CD4-positive, alpha-beta memory T cell (primary cell): Measurements from ENCODE around the gene PHLDB1. TPM values are rescaled to one million over a fixed set of nuclear protein-coding genes. Genes with fewer than 3 reads are reported as not detected.

Source experiments
- CTCF ChIA-PET: fragments of 350-600 bp; sonication (Branson Sonifier 250); formaldehyde crosslinking; loops from one replicate; lab custom pipeline; 2021; ENCODE audit warnings: inconsistent platforms; ENCODE audit not compliant: partially characterized antibody; lab: Charles Lee
- POLR2A ChIA-PET: fragments of 350-600 bp; sonication (Branson Sonifier 250); formaldehyde crosslinking; loops from one replicate; lab custom pipeline; 2021; ENCODE audit not compliant: partially characterized antibody; lab: Charles Lee
- DNase-seq, 5 donors: peaks; one replicate each; pipeline versions ENCODE4 v3.0.0 to v3.0.0-alpha.2; 2020 to 2022; ENCODE audit warnings: mixed read lengths in 1 of 5
- H3K27ac ChIP-seq: one replicate; pipeline ENCODE4 v1.7.0; 2013; ENCODE audit warnings: low read depth, low read length
- H3K27me3 ChIP-seq: 2 replicates; pipeline ENCODE4 v1.7.0; 2013; ENCODE audit warnings: mild to moderate bottlenecking, low read length, moderate library complexity; ENCODE audit not compliant: insufficient read depth
- H3K36me3 ChIP-seq: 2 replicates; pipeline ENCODE4 v1.7.0; 2013; ENCODE audit warnings: mild to moderate bottlenecking, low read length, moderate library complexity; ENCODE audit not compliant: insufficient read depth
- H3K4me1 ChIP-seq: 2 replicates; pipeline ENCODE4 v1.7.0; 2013; ENCODE audit warnings: mild to moderate bottlenecking, low read length, moderate library complexity; ENCODE audit not compliant: insufficient read depth
- H3K4me3 ChIP-seq, 2 donors: one replicate each; pipeline ENCODE4 v1.7.0; 2013; ENCODE audit warnings: low read length in 2 of 2, mild to moderate bottlenecking in 1 of 2
- H3K9me3 ChIP-seq, 2 donors: one replicate each; pipeline ENCODE4 v1.7.0; 2013; ENCODE audit warnings: low read length in 2 of 2, control low read depth in 1 of 2; ENCODE audit not compliant: control insufficient read depth in 1 of 2
- H3K27ac Mint-ChIP-seq, 7 donors: one replicate each; pipeline ENCODE4 v1.8.0; 2020 to 2021; ENCODE audit warnings: mixed read lengths in 7 of 7, mild to moderate bottlenecking in 6 of 7, inconsistent platforms in 3 of 7, moderate library complexity in 3 of 7
- H3K27me3 Mint-ChIP-seq, 2 donors: one replicate each; pipeline ENCODE4 v1.8.0; 2020 to 2021; ENCODE audit warnings: mixed read lengths in 2 of 2
- H3K36me3 Mint-ChIP-seq, 2 donors: one replicate each; pipeline ENCODE4 v1.8.0; 2020 to 2021; ENCODE audit warnings: mixed read lengths in 2 of 2, inconsistent platforms in 1 of 2, mild to moderate bottlenecking in 1 of 2
- H3K4me1 Mint-ChIP-seq, 4 donors: one replicate each; pipeline ENCODE4 v1.8.0; 2020 to 2021; ENCODE audit warnings: mixed read lengths in 4 of 4, mild to moderate bottlenecking in 1 of 4
- H3K4me3 Mint-ChIP-seq, 8 donors: one replicate each; pipeline ENCODE4 v1.8.0; 2020 to 2021; ENCODE audit warnings: mixed read lengths in 8 of 8, mild to moderate bottlenecking in 7 of 8, moderate library complexity in 6 of 8, inconsistent platforms in 3 of 8
- H3K9me3 Mint-ChIP-seq, 8 donors: one replicate each; pipeline ENCODE4 v1.8.0; 2020 to 2021; ENCODE audit warnings: mixed read lengths in 8 of 8, mild to moderate bottlenecking in 5 of 8, inconsistent platforms in 3 of 8, moderate library complexity in 1 of 8
- intact Hi-C: fragments of 100-400 bp; cut with micrococcal nuclease; formaldehyde crosslinking; loops from one replicate; pipeline ENCODE4 v1.15.1; 2023
- polyA plus RNA-seq, 2 donors: library from polyadenylated mRNA; unstranded; fragments of 300-500 nt; fragmentation: Illumina TruSeq; gene quantifications; one replicate each; pipeline ENCODE4 v1.2.3, GENCODE V29; 2021
- total RNA-seq, 2 experiments: library from RNA; stranded (reverse); gene quantifications; one replicate each; pipeline ENCODE4 v1.2.3, GENCODE V29; 2021

The PHLDB1 gene
- total and polyA plus RNA-seq, 4 experiments from 2014 or later = 0.34 to 3.9 (median 2.1) TPM

DNA sequence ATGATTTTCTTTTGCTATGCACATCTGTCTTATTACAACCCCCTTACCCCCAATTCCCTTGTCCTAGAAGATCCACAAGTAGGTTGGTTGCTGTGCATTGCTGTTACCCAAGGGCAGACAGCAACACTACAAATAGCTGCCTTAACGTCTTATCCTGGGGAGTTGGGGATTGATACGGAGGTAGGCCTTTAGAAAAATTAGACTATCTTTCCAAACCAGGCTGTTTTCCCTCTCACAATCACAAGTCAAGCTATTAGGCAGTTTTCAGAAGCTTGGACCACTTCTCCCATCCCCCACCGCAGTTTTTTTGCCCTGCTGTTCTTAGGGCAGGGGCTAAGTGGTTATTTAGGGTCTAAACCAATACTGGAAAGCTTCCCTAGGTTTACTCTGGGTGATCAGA is 2.8 kb upstream of the PHLDB1 start:
- no peaks in the 10 kb centered on the region for H3K27me3 Mint-ChIP-seq
- Histone ChIP-seq H3K4me3 (no peak overlapping the region), H3K27me3 (no peaks in the 10 kb centered on the region), H3K9me3 (no peaks in the 10 kb centered on the region), H3K4me1 (peaks cover 10% of the 10 kb centered on the region), H3K27ac (no peak overlapping the region), H3K36me3 (peaks cover 24% of the 10 kb centered on the region)
- POLR2A ChIA-PET = interaction anchor here (1.7 kb wide), 1 partner anchor 32 kb away, joined by 5 read pairs; the partner anchor contains the start of gene ARCN1
- CTCF ChIA-PET = interaction anchor here (1.0 to 10.7 kb wide), 3 partner anchors 9 to 445 kb away, joined by 3 to 106 read pairs (median 3); no protein-coding TSS in a partner anchor
- H3K36me3 Mint-ChIP-seq = peaks cover 27 to 31% of the 10 kb centered on the region in 2 donors
- no peak overlapping the region for H3K4me3 Mint-ChIP-seq
- H3K4me1 Mint-ChIP-seq = peaks cover 11 to 23% (median 12%) of the 10 kb centered on the region in 4 donors
- intact Hi-C loops = no loop called here
- H3K9me3 Mint-ChIP-seq = peaks cover 0 to 1% (median 0%) of the 10 kb centered on the region in 8 donors
- H3K27ac Mint-ChIP-seq = peak overlapping the region in 4 of 7 donors; percentile 27 to 74 (median 54)
- DNase-seq = no peak

- H3K9me3 ChIP-seq = no peaks in the 10 kb centered on the region
- H3K27ac Mint-ChIP-seq = peak overlapping the region; percentile 6 to 82 (median 69)
- ChIA-PET POLR2A (interaction anchor here (1.7 kb wide), 1 partner anchor 33 kb away, joined by 5 read pairs; the partner anchor contains the start of gene ARCN1), CTCF (interaction anchor here (1.0 to 10.7 kb wide), 4 partner anchors 9 to 446 kb away, joined by 3 to 106 read pairs (median 3); no protein-coding TSS in a partner anchor)
- peaks cover 20 to 23% of the 10 kb centered on the region in 2 donors for H3K36me3 Mint-ChIP-seq
- H3K27me3 ChIP-seq = no peaks in the 10 kb centered on the region
- peak overlapping the region in 1 of 8 donors; percentile 52 for H3K4me3 Mint-ChIP-seq
- intact Hi-C loops = no loop called here
- peaks cover 17% of the 10 kb centered on the region for H3K36me3 ChIP-seq
- H3K4me1 ChIP-seq = peaks cover 17% of the 10 kb centered on the region
- peaks cover 0 to 1% (median 0%) of the 10 kb centered on the region in 8 donors for H3K9me3 Mint-ChIP-seq
- no peak overlapping the region for H3K27ac ChIP-seq
- H3K4me1 Mint-ChIP-seq = peaks cover 11 to 30% (median 16%) of the 10 kb centered on the region in 4 donors
- no peaks in the 10 kb centered on the region for H3K27me3 Mint-ChIP-seq
- no peak overlapping the region for H3K4me3 ChIP-seq
- DNase-seq = no peak
Observed at GRCh38 chr11:118605116-118605867, 2.1 kb upstream of the PHLDB1 start.

- peaks cover 14 to 34% (median 20%) of the 10 kb centered on the region in 4 donors for H3K4me1 Mint-ChIP-seq
- intact Hi-C loops = no loop called here
- H3K9me3 Mint-ChIP-seq = peaks cover 0 to 1% (median 0%) of the 10 kb centered on the region in 8 donors
- H3K9me3 ChIP-seq = no peaks in the 10 kb centered on the region
- H3K4me3 Mint-ChIP-seq = peak overlapping the region in 6 of 8 donors; percentile 39 to 76 (median 69)
- peak overlapping the region; percentile 52 to 87 (median 68) for H3K27ac Mint-ChIP-seq
- CTCF ChIA-PET = interaction anchor here (1.5 to 10.7 kb wide), 3 partner anchors 8 to 88 kb away, joined by 3 to 106 read pairs (median 7); no protein-coding TSS in a partner anchor
- no peaks in the 10 kb centered on the region for H3K27me3 ChIP-seq
- H3K27ac ChIP-seq = no peak overlapping the region
- H3K4me3 ChIP-seq = no peak overlapping the region
- peaks cover 24% of the 10 kb centered on the region for H3K4me1 ChIP-seq
- peaks cover 14 to 18% of the 10 kb centered on the region in 2 donors for H3K36me3 Mint-ChIP-seq
- peaks cover 11% of the 10 kb centered on the region for H3K36me3 ChIP-seq
- no peak for DNase-seq
- H3K27me3 Mint-ChIP-seq = peaks cover 2 to 3% of the 10 kb centered on the region in 2 donors
- POLR2A ChIA-PET = interaction anchor here (1.2 to 2.2 kb wide), 2 partner anchors 11 to 33 kb away, joined by 3 to 10 read pairs; no protein-coding TSS in a partner anchor
Observed at GRCh38 chr11:118606157-118606843, 1.1 kb upstream of the PHLDB1 start.

DNA sequence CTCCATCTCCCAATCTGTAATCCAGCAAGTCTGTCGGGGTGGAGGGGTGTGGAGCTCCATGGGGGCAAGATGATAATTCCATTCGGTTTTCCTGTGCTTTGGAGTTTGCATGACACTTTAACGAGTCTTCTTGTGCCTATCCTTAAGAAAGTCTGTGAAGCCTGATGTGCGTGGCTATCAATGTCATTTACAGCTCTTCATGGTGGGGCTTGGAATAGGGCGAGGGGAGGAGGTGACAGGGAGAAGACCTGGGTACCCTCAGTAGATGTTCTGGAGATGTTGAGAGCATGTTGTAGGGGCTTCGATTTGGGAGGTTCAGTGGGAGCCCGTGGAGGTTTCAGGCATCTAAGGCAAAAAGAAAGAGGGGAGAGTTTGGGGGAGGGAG is 579 bp upstream of the PHLDB1 start:
- Mint-ChIP-seq H3K27me3 (peaks cover 2 to 4% of the 10 kb centered on the region in 2 donors), H3K36me3 (peaks cover 10 to 13% of the 10 kb centered on the region in 2 donors), H3K9me3 (peaks cover 0 to 1% (median 0%) of the 10 kb centered on the region in 8 donors), H3K4me1 (peaks cover 15 to 36% (median 21%) of the 10 kb centered on the region in 4 donors), H3K27ac (peak overlapping the region; percentile 49 to 87 (median 74)), H3K4me3 (peak overlapping the region in 7 of 8 donors; percentile 39 to 76 (median 66))
- H3K4me1 ChIP-seq = peaks cover 24% of the 10 kb centered on the region
- DNase-seq = no peak
- POLR2A ChIA-PET = interaction anchor here (1.2 to 2.2 kb wide), 2 partner anchors 11 to 34 kb away, joined by 3 to 10 read pairs; no protein-coding TSS in a partner anchor
- peaks cover 6% of the 10 kb centered on the region for H3K36me3 ChIP-seq
- CTCF ChIA-PET = interaction anchor here (1.5 to 10.7 kb wide), 3 partner anchors 9 to 87 kb away, joined by 3 to 106 read pairs (median 7); no protein-coding TSS in a partner anchor
- H3K27ac ChIP-seq = no peak overlapping the region
- intact Hi-C loops = no loop called here
- no peaks in the 10 kb centered on the region for H3K27me3 ChIP-seq
- no peak overlapping the region for H3K4me3 ChIP-seq
- H3K9me3 ChIP-seq = no peaks in the 10 kb centered on the region

GRCh38 chr11:118608360-118609227 is 1.2 kb downstream of the PHLDB1 start:
- CTCF ChIA-PET = interaction anchor here (0.6 to 10.7 kb wide), 15 partner anchors 8 to 464 kb away, joined by 3 to 106 read pairs (median 4); partner anchors contain the start of gene UPK2
- intact Hi-C loops = loop anchor here (2.0 kb wide), 1 partner anchor 36 kb away; the partner anchor contains the start of gene ARCN1
- peak; percentile 84 to 96 (median 87) for DNase-seq
- no peaks in the 10 kb centered on the region for H3K27me3 ChIP-seq
- Mint-ChIP-seq H3K27ac (peak overlapping the region; percentile 75 to 99 (median 93)), H3K9me3 (peaks cover 0 to 1% (median 0%) of the 10 kb centered on the region in 8 donors), H3K36me3 (peaks cover 0 to 3% of the 10 kb centered on the region in 2 donors), H3K4me1 (peaks cover 15 to 36% (median 21%) of the 10 kb centered on the region in 4 donors), H3K4me3 (peak overlapping the region; percentile 71 to 95 (median 81)), H3K27me3 (peaks cover 2 to 4% of the 10 kb centered on the region in 2 donors)
- H3K4me3 ChIP-seq = peak overlapping the region; percentile 23 to 62
- peak overlapping the region; percentile 67 for H3K27ac ChIP-seq
- H3K36me3 ChIP-seq = no peaks in the 10 kb centered on the region
- H3K4me1 ChIP-seq = peaks cover 24% of the 10 kb centered on the region
- no peaks in the 10 kb centered on the region for H3K9me3 ChIP-seq
- POLR2A ChIA-PET = interaction anchor here (0.8 to 3.9 kb wide), 8 partner anchors 10 to 410 kb away, joined by 3 to 13 read pairs (median 4); partner anchors contain the start of genes KMT2A, RPS25 and TRAPPC4
